IMR-90 (cell line): Measurements from ENCODE around the gene AIDA. TPM values are rescaled to one million over a fixed set of nuclear protein-coding genes. Genes with fewer than 3 reads are reported as not detected.

Source experiments
- ATAC-seq: fragments of 200-7000 bp; cut with Tn5 transposase; 2 replicates; pipeline ENCODE4 v1.9.1; 2020; ENCODE audit warnings: low read depth, mild to moderate bottlenecking, moderate library complexity
- BruUV-seq: library from RNA; stranded (reverse); fragments of 400-500 nt; replicated peaks from 2 replicates; lab custom pipeline; 2021; lab: Mats Ljungman, UMichigan
- CTCF ChIA-PET: fragments of 300-600 bp; formaldehyde crosslinking; extraction: SDS; loops from one replicate; lab custom pipeline; 2021; ENCODE audit warnings: antibody characterized with exemption; lab: Yijun Ruan, JAX
- POLR2A ChIA-PET: fragments of 300-600 bp; sonication (Branson Sonifier 250); formaldehyde crosslinking; loops from one replicate; lab custom pipeline; 2022; ENCODE audit warnings: antibody characterized with exemption; ENCODE audit not compliant: unreplicated experiment; lab: Charles Lee
- DNase-seq: peaks from one replicate; pipeline ENCODE4 v3.0.0; 2013
- H2AFZ ChIP-seq: replicated peaks from 2 replicates; pipeline ENCODE3; 2013; ENCODE audit warnings: low read length, mild to moderate bottlenecking; ENCODE audit not compliant: poor library complexity
- H2AK5ac ChIP-seq: 2 replicates; pipeline ENCODE4 v1.6.1; 2013; ENCODE audit warnings: low read depth, low read length, inconsistent platforms
- H2AK9ac ChIP-seq: replicated peaks from 2 replicates; pipeline ENCODE3; 2013; ENCODE audit warnings: mild to moderate bottlenecking, low read depth, low read length, moderate library complexity; ENCODE audit not compliant: poor library complexity
- H2BK120ac ChIP-seq: 2 replicates; pipeline ENCODE4 v1.6.1; 2013; ENCODE audit warnings: low read depth, low read length, inconsistent platforms
- H2BK15ac ChIP-seq: 3 replicates; pipeline ENCODE4 v1.6.1; 2013; ENCODE audit warnings: low read depth, low read length, inconsistent platforms
- H2BK20ac ChIP-seq: 2 replicates; pipeline ENCODE4 v1.6.1; 2013; ENCODE audit warnings: low read depth, mild to moderate bottlenecking, inconsistent platforms, low read length, moderate library complexity
- H2BK5ac ChIP-seq: 2 replicates; pipeline ENCODE4 v1.6.1; 2013; ENCODE audit warnings: mild to moderate bottlenecking, low read depth, low read length, inconsistent platforms; ENCODE audit not compliant: poor library complexity, severe bottlenecking
- H3K14ac ChIP-seq: replicated peaks from 2 replicates; pipeline ENCODE4 v1.6.1; 2013; ENCODE audit warnings: low read depth, low read length, inconsistent platforms
- H3K18ac ChIP-seq: 2 replicates; pipeline ENCODE4 v1.6.1; 2013; ENCODE audit warnings: low read depth, low read length, control low read depth
- H3K23ac ChIP-seq: 2 replicates; pipeline ENCODE4 v1.6.1; 2013; ENCODE audit warnings: low read depth, low read length, inconsistent platforms
- H3K27ac ChIP-seq: 2 replicates; pipeline ENCODE4 v1.5.1; 2013; ENCODE audit warnings: mild to moderate bottlenecking, control low read depth, low read length; ENCODE audit not compliant: insufficient read depth
- H3K27me3 ChIP-seq: 2 replicates; pipeline ENCODE4 v1.6.1; 2013; ENCODE audit warnings: low read length; ENCODE audit not compliant: control insufficient read depth, insufficient read depth
- H3K36me3 ChIP-seq: 2 replicates; pipeline ENCODE4 v1.6.1; 2013; ENCODE audit warnings: low read length, mixed read lengths; ENCODE audit not compliant: control insufficient read depth, insufficient read depth
- H3K4ac ChIP-seq: 2 replicates; pipeline ENCODE4 v1.6.1; 2013; ENCODE audit warnings: low read depth, low read length, inconsistent platforms
- H3K4me1 ChIP-seq: 2 replicates; pipeline ENCODE4 v1.6.1; 2013; ENCODE audit warnings: low read length, mixed read lengths; ENCODE audit not compliant: control insufficient read depth, insufficient read depth
- H3K4me2 ChIP-seq: 2 replicates; pipeline ENCODE4 v1.6.1; 2013; ENCODE audit warnings: low read depth, mild to moderate bottlenecking, control low read depth, low read length, moderate library complexity
- H3K4me3 ChIP-seq: 2 replicates; pipeline ENCODE4 v1.5.1; 2013; ENCODE audit warnings: low read depth, mild to moderate bottlenecking, control low read depth, low read length, moderate library complexity; ENCODE audit not compliant: insufficient read depth
- H3K56ac ChIP-seq: 2 replicates; pipeline ENCODE4 v1.6.1; 2013; ENCODE audit warnings: low read length, inconsistent platforms; ENCODE audit not compliant: insufficient read depth; ENCODE audit errors: extremely low read depth
- H3K79me1 ChIP-seq, 2 experiments: 2 replicates each; pipeline ENCODE4 v1.6.1; 2013; ENCODE audit warnings: low read length in 2 of 2, inconsistent platforms in 1 of 2, low read depth in 1 of 2
- H3K9ac ChIP-seq: 2 replicates; pipeline ENCODE4 v1.6.1; 2013; ENCODE audit warnings: low read depth, low read length, control low read depth
- H3K9me1 ChIP-seq: 2 replicates; pipeline ENCODE4 v1.6.1; 2013; ENCODE audit warnings: low read length, inconsistent platforms; ENCODE audit not compliant: insufficient read depth
- H3K9me3 ChIP-seq: 2 replicates; pipeline ENCODE4 v1.6.1; 2013; ENCODE audit warnings: low read length; ENCODE audit not compliant: control insufficient read depth, insufficient read depth
- H4K20me1 ChIP-seq: 2 replicates; pipeline ENCODE4 v1.6.1; 2013; ENCODE audit warnings: low read length, inconsistent platforms; ENCODE audit not compliant: insufficient read depth
- H4K5ac ChIP-seq: 2 replicates; pipeline ENCODE4 v1.6.1; 2013; ENCODE audit warnings: mild to moderate bottlenecking, low read depth, low read length, control low read depth
- H4K8ac ChIP-seq, 2 experiments: 2 replicates each; pipeline ENCODE4 v1.6.1; 2013; ENCODE audit warnings: low read depth in 2 of 2, low read length in 2 of 2, control low read depth in 1 of 2, inconsistent platforms in 1 of 2
- H4K91ac ChIP-seq: 2 replicates; pipeline ENCODE4 v1.6.1; 2013; ENCODE audit warnings: low read depth, low read length, inconsistent platforms; ENCODE audit not compliant: insufficient read depth
- MAFK ChIP-seq: IDR thresholded peaks from 2 replicates; pipeline ENCODE4 v1.6.1; 2012; ENCODE audit warnings: low read depth, low read length, improper control_type of control experiment
- MXI1 ChIP-seq: IDR thresholded peaks from 2 replicates; pipeline ENCODE4 v1.6.1; 2012; ENCODE audit warnings: low read depth, mild to moderate bottlenecking, low read length, moderate library complexity, borderline replicate concordance
- WGBS, 2 experiments: methylation state at CpG; one replicate each; pipeline versions ENCODE4 v1.1.5 to v1.1.7; 2013; ENCODE audit warnings: missing lambda C conversion rate in 2 of 2; ENCODE audit not compliant: insufficient read length in 1 of 2; ENCODE audit errors: extremely low coverage in 2 of 2; 5-methylcytosine and 5-hydroxymethylcytosine counted together
- dilution Hi-C: fragments of 300-500 bp; cut with HindIII; formaldehyde crosslinking; loops from one replicate; pipeline ENCODE4 v1.14.3; 2018; ENCODE audit warnings: low sequenced_read_pairs; ENCODE audit not compliant: unreplicated experiment
- in situ Hi-C: fragments of 300-500 bp; cut with MboI; formaldehyde crosslinking; loops from 3 replicates; pipeline ENCODE4 v1.14.3; 2019; ENCODE audit warnings: low sequenced_read_pairs, inconsistent platforms, mixed read lengths
- intact Hi-C: fragments of 100-400 bp; cut with micrococcal nuclease; formaldehyde crosslinking; loops from 2 replicates; pipeline ENCODE4 v1.10.0; 2022
- polyA plus RNA-seq, 3 experiments: library from polyadenylated mRNA; depleted of rRNA; stranded (reverse); fragments of >200 nt; gene quantifications; 2 replicates each; pipeline ENCODE4 v1.2.3, GENCODE V29; 2012; ENCODE audit warnings: low replicate concordance in 1 of 3
- total RNA-seq: library from RNA; depleted of rRNA; stranded (reverse); fragments of >200 nt; gene quantifications from 2 replicates; pipeline ENCODE4 v1.2.3, GENCODE V29; 2012

AIDA gene
- total and polyA plus RNA-seq, 2 of the 4 experiments (the other 2 are of a cell fraction), result 47.9 to 48.6 TPM

DNA sequence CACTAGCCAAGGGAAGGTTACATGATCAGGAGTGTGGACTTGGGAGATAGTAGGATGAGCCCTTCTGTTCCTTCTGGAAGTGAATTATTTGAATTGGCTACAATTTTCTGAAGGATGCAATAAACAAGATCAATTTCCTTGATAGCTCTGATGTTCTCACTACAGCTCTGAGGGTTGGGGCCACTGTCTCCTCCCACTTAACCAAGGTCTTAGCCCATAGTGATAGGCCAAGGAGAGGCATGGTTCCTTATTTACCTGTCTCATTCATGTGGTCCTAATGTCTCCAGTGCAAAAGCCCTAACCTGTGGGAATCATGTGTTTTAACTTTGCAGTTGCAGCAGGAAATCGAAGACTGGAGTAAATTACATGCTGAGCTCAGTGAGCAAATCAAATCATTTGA, 59.6 kb downstream of the AIDA start:
- intact Hi-C loops, result loop anchor here (5.0 kb wide), 1 partner anchor 35 kb away; no protein-coding TSS in a partner anchor
- Histone ChIP-seq H4K5ac (no peak overlapping the region), H3K9ac (no peak overlapping the region), H4K20me1 (no peaks in the 10 kb centered on the region), H4K91ac (no peak overlapping the region), H3K4ac (no peak overlapping the region), H3K56ac (no peak overlapping the region), H3K79me1 (peaks cover 0 to 4% of the 10 kb centered on the region in 2 experiments; a peak in 1 of 4 replicates), H3K9me3 (no peaks in the 10 kb centered on the region), H2BK5ac (no peak overlapping the region), H2AFZ (no peak overlapping the region), H3K27me3 (no peaks in the 10 kb centered on the region), H2BK120ac (no peak overlapping the region), H3K4me2 (no peak overlapping the region), H3K14ac (no peak overlapping the region), H3K4me1 (no peaks in the 10 kb centered on the region), H3K36me3 (peaks cover 44% of the 10 kb centered on the region), H2BK15ac (no peak overlapping the region), H2AK5ac (no peak overlapping the region), H2BK20ac (no peak overlapping the region), H3K4me3 (no peak overlapping the region), H4K8ac (no peak overlapping the region), H3K27ac (no peak overlapping the region), H3K18ac (no peak overlapping the region), H3K23ac (no peak overlapping the region), H3K9me1 (no peaks in the 10 kb centered on the region), H2AK9ac (no peak overlapping the region)
- POLR2A ChIA-PET, result no interaction called here
- CTCF ChIA-PET, result no interaction called here
- WGBS, 2 experiments, result no CpG with 5 or more reads among the region's 1 CpG
- dilution Hi-C loops, result no loop called here
- in situ Hi-C loops, result no loop called here
- no peak for DNase-seq
- no peak for ATAC-seq
- BruUV-seq, result no TSS peak
- TF ChIP-seq MXI1 (no peak), MAFK (no peak)
